VCaP (cell line): Measurements from ENCODE around the gene LEUTX.
"Not testable (repeated sequence)": the region's sequence is repeated elsewhere in the genome, so short reads cannot be mapped to it uniquely, and the experiment has no call there.

Source experiments
- H3K27ac ChIP-seq: fragments of 450-650 bp; 2 replicates; pipeline ENCODE4 v1.5.1; 2017
- TF ChIP-seq, protein P1 (sequence below): fragments of 450-650 bp; conservative IDR thresholded peaks from 2 replicates; pipeline ENCODE4 v1.5.1; 2017; ENCODE audit warnings: mild to moderate bottlenecking, moderate library complexity

The LEUTX gene

DNA sequence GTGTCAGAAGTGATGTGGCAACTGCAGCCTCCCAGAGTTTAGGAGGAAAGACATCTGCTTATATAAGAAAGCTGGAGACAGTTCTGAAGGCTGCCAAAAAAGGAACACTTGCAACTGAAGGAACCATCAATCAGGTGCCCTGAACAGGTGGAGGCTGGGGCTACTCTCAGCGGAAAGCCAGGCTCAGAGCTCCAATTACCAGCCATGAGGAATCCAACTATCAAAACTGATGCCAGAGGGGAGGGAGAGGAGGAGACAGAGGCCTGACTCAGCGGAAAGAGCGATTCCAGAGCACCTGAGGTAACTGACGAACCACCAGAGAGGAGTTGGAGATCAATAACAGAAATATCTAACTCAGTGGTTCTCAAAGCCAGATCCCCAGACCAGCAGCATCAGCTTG is 24.3 kb downstream of the LEUTX start:
- no peak overlapping the region for H3K27ac ChIP-seq
- TF ChIP-seq, protein P1, sequence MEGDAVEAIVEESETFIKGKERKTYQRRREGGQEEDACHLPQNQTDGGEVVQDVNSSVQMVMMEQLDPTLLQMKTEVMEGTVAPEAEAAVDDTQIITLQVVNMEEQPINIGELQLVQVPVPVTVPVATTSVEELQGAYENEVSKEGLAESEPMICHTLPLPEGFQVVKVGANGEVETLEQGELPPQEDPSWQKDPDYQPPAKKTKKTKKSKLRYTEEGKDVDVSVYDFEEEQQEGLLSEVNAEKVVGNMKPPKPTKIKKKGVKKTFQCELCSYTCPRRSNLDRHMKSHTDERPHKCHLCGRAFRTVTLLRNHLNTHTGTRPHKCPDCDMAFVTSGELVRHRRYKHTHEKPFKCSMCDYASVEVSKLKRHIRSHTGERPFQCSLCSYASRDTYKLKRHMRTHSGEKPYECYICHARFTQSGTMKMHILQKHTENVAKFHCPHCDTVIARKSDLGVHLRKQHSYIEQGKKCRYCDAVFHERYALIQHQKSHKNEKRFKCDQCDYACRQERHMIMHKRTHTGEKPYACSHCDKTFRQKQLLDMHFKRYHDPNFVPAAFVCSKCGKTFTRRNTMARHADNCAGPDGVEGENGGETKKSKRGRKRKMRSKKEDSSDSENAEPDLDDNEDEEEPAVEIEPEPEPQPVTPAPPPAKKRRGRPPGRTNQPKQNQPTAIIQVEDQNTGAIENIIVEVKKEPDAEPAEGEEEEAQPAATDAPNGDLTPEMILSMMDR, result no peak

DNA sequence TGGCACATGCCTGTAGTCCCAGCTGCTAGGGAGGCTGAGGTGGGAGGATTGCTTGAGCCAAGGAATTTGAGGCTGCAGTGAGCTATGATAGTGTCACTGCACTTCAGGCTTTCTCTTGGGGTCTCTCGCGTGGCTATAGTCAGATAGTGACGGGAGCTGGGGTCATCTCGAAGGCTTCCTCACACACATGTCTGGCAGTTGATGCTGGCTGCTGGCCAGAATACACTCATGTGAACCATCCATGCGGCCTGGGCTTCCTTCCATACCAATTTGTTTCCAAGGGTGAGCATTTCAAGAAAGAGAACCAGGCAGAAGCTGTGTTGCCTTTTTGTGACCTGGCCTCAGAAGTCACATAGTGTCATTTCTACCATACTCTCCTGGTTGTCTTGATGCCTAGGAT is 26.4 kb downstream of the LEUTX start:
- no peak overlapping the region for H3K27ac ChIP-seq
- TF ChIP-seq, protein P1, result no peak

DNA sequence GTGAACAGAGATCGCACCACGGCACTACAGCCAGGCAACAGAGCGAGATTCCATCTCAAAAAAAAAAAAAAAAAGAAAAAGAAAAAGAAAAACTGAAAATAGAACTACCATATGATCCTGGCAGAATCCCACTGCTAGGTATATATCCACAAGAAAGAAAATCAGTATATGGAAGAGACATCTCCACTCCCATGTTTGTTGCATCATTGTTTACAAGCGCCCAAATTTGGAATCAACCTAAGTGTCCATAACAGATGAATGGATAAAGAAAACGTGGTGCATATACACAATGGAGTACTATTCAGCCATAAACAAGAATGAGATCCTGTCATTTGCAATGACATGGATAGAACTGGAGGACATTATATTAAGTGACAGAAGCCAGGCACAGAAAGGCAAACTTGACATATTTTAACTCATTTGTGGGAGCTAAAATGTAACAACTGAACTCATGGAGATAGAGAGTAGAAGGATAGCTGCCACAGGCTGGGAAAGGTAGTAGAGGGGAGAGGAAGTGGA is 29.3 kb downstream of the LEUTX start:
- H3K27ac ChIP-seq, result no peak overlapping the region
- TF ChIP-seq, protein P1, result no peak

DNA sequence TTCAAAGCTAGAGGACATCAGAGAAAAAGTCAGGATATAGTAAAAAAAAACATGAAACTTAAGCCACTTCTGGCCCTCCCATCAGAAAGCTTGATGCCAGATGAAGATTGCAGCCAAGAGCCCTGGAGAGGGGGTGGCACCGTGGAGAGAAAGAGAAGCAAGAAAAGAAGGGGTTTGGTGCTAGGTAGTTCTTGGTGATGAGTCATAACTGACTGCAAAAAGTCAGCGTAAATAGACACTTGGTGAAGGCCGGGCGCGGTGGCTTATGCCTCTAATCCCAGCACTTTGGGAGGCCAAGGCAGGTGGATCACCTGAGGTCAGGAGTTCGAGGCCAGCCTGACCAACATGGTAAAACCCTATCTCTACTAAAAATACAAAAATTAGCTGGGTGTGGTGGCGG is 30.0 kb downstream of the LEUTX start:
- H3K27ac ChIP-seq, result not testable (repeated sequence)

DNA sequence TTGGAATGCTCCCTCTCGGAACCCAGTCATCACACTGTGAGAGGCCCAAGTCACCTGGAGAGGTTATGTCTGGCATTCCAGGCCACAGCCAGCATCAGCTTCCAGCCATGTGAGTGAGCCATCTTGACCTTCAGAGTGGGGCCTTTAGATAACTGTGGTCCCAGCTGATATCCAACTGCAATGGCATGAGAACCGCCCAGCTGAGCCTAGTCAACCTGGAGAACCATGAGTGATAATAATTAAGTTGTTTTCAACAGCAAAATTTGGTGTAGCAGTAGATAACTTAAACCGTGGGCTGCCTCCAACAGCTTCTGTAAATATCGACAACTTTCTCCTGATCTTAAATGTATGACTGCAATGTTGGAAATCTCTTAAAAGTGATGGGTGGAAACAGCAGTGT is 30.7 kb downstream of the LEUTX start:
- TF ChIP-seq, protein P1, result no peak
- no peak overlapping the region for H3K27ac ChIP-seq

DNA sequence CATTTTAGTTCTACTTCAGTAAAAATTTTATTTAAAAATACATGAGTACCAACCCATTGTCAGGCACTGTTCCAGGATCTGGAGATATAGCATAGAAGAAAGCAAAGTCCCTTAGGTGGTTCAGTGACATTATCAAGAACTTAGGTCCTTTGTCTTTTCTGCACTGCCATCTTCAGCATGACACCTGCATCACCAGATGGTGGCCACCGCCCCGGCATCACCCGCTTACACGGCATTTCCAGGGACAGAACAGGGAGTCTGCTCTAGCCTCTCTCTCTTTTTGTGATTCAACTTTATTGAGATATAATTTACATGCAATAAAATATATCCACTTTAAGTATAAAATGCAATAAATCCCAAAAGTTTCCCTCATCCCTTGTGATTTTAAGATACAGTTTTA is 31.8 kb downstream of the LEUTX start:
- no peak overlapping the region for H3K27ac ChIP-seq
- TF ChIP-seq, protein P1, result no peak

DNA sequence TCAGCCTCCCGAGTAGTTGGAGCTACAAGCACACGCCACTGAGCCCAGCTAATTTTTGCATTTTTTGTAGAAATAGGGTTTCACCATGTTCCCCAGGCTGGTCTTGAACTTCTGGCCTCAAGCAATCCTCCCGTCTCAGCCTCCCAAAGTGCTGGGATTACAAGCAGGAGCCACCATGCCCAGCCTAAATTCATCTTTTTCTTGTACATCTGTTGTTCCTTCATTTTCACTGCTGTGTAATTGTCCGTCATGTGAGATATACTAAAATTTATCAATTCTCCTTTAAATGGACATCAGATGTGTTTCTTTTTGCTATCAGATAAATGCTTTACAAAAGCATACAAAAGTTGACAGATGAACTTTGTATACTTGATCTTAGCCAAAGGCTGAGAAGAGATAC is 32.4 kb downstream of the LEUTX start:
- no peak overlapping the region for H3K27ac ChIP-seq
- TF ChIP-seq, protein P1, result no peak

DNA sequence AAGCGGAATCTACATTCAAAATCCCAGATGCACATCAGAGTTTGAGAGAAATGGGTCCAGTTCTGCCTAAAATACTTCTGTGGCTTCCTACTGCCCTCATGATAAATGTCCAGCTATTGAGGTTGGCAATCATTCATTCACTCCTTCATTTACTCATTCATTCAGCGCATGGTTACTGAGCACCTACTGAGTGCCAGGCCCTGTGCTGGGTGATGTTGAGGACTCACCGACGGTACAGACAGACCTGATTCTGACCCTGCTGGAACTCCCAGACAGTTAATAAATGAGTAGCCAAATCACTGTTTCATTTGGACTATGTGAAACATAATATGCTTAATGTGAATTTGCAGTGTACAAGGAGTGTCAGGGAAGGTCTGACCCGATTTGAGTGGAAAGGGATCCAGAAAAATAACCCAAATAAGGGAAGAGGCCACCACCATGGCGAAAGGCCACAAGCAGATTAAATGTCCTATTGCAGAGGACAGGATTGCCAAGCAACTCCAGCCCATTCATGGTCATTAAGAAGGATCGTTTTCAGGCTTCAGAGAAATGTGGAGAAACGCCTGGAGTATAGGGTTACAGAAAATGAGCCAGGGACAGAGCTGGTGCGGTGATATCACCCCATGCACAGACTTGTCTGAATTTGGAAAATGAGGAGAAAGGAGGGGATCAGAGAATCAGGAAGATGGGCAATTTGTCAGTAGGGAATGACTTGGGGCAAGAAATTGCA is 34.8 kb downstream of the LEUTX start:
- no peak overlapping the region for H3K27ac ChIP-seq
- TF ChIP-seq, protein P1, result no peak

DNA sequence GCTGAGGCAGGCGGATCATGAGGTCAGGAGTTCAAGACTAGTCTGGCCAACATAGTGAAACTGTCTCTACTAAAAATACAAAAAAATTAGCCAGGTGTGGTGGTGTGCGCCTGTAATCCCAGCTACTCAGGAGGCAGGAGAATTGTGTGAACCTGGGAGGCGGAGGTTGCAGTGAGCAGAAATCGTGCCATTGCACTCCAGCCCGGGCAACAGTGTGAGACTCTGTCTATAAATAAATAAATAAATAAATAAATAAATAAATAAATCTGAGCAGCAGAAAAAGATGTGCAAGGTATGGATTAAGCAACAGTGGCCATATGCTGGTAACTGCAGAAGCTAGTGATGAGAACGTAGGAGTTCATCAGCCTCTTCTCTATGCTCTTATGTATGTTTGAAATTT is 35.5 kb downstream of the LEUTX start:
- H3K27ac ChIP-seq, result not testable (repeated sequence)
